ENCODE data around the gene TNFSF15. TPM values are rescaled to one million over a fixed set of nuclear protein-coding genes. Genes with fewer than 3 reads are reported as not detected.

The TNFSF15 gene
- total RNA-seq, 1 experiment from 2014 or later, result not detected

GRCh38 chr9:114789006-114789405, 16.8 kb downstream of the TNFSF15 start:
- Histone ChIP-seq H3T11ph (ENCODE audit: low read length) (no peak overlapping the region), H3K27ac (ENCODE audit: insufficient read length, low read depth, low read length) (no peak overlapping the region), H3K79me2 (ENCODE audit: insufficient read depth, low read length) (no peaks in the 10 kb centered on the region), H3K27me3 (ENCODE audit: insufficient read depth, low read length) (no peaks in the 10 kb centered on the region), H4K8ac (replicated peaks; ENCODE audit: insufficient read length, low read depth, low read length) (no peak overlapping the region), H2BK5ac (ENCODE audit: insufficient read length, low read length) (no peak overlapping the region), H4K20me1 (ENCODE audit: control insufficient read depth, insufficient read depth, insufficient read length) (no peaks in the 10 kb centered on the region), H2BK12ac (ENCODE audit: insufficient read length, low read depth, low read length) (no peak overlapping the region), H3K23ac (ENCODE audit: insufficient read length, low read depth, low read length) (no peak overlapping the region), H2AK5ac (ENCODE audit: insufficient read length, low read length) (no peak overlapping the region), H3K18ac (ENCODE audit: insufficient read length, low read depth, low read length) (no peak overlapping the region), H2BK20ac (ENCODE audit: low read depth, low read length, poor library complexity, severe bottlenecking) (no peak overlapping the region), H2BK15ac (ENCODE audit: low read depth, low read length) (no peak overlapping the region), H3K4ac (ENCODE audit: low read depth, low read length) (no peak overlapping the region), H3K9ac (ENCODE audit: extremely low read depth, insufficient read length, low read length) (no peak overlapping the region), H3K23me2 (ENCODE audit: insufficient read length, low read depth, low read length, poor library complexity, severe bottlenecking) (no peaks in the 10 kb centered on the region), H4K91ac (ENCODE audit: insufficient read length, low read depth, low read length) (no peak overlapping the region), H3K14ac (ENCODE audit: insufficient read depth, low read length) (no peak overlapping the region), H3K4me2 (ENCODE audit: insufficient read depth, insufficient read length, low read length) (no peak overlapping the region), H2BK120ac (ENCODE audit: low read depth, low read length, poor library complexity, severe bottlenecking) (no peak overlapping the region), H2AFZ (ENCODE audit: low read length) (no peak overlapping the region), H4K5ac (ENCODE audit: insufficient read length, low read depth, low read length) (no peak overlapping the region), H3K79me1 (ENCODE audit: insufficient read depth, low read depth, low read length, poor library complexity, severe bottlenecking) (no peaks in the 10 kb centered on the region), H3K4me1 (ENCODE audit: insufficient read depth, low read length) (no peaks in the 10 kb centered on the region), H3K56ac (ENCODE audit: insufficient read length, low read depth, low read length) (no peak overlapping the region), H3K9me3 (ENCODE audit: control insufficient read depth, low read depth, low read length) (no peaks in the 10 kb centered on the region)
- peaks cover 17% of the 10 kb centered on the region for H3K27me3 Mint-ChIP-seq (ENCODE audit: low read depth)
- WGBS (ENCODE audit: extremely low coverage, insufficient read length, low lambda C conversion rate), result no CpG with 5 or more reads among the region's 3 CpGs
- H3K9me3 Mint-ChIP-seq, result no peaks in the 10 kb centered on the region
- H3K4me3 Mint-ChIP-seq, result no peak overlapping the region
- no peak for TF ChIP-seq CTCF (conservative IDR thresholded peaks at IDR 0.05)
- H3K27ac Mint-ChIP-seq, result no peak overlapping the region
- no peaks in the 10 kb centered on the region for H3K36me3 Mint-ChIP-seq (ENCODE audit: insufficient read depth in 1 of 3, low read depth in 3 of 3)
- no peak for DNase-seq
- no peaks in the 10 kb centered on the region for H3K4me1 Mint-ChIP-seq
